Measurements from ENCODE around the gene SLCO4A1. TPM values are rescaled to one million over a fixed set of nuclear protein-coding genes. Genes with fewer than 3 reads are reported as not detected.

SLCO4A1 gene
- total and polyA plus RNA-seq, 2 of the 4 experiments (the other 2 are of a cell fraction) = 0.72 to 1.1 TPM

DNA sequence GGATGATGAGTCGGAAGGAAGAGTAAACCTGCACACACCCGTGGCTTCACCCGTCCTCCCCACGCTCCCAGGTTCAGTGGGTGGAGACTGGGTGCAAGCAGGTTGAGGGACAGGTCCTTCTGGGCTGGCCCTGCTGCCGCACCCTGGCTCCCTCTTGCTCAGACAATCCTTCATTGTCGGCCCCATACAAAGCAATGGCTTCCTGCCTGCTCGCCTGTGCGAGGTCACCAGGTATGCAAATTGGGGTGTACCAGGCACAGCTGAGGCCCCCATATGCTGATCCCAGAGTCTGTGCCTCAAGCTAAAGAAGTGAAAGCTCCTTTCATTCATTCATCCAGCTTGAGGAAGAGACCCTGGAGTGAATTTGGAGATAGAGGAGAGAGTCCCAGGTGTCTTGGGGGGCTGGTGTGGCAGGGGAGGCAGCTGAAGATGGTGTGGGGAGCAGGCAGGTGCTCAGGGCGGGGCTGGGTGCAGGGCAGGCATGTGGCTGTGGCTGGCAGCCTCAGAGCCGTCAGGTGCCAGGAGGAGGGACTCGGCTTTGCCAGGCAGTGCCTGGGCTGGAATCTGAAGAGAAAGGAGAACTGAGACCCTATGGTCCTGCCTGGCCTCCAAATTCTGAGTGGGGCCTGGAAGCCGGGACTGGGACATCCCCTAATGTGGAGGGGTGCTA, 4.7 kb downstream of the SLCO4A1 start:
- Histone ChIP-seq H3K9ac (ENCODE audit: low read depth, low read length) (no peak overlapping the region), H3K27ac (ENCODE audit: insufficient read depth, low read length) (no peak overlapping the region), H4K5ac (ENCODE audit: low read depth, low read length) (no peak overlapping the region), H3K9me1 (ENCODE audit: insufficient read depth, low read length) (peaks cover 3% of the 10 kb centered on the region; the same call in 1 of the 2 replicates), H3K18ac (ENCODE audit: low read depth, low read length) (no peak overlapping the region), H2BK15ac (ENCODE audit: low read depth, low read length) (no peak overlapping the region), H3K36me3 (ENCODE audit: control insufficient read depth, insufficient read depth, low read length) (no peaks in the 10 kb centered on the region), H2AK9ac (replicated peaks; ENCODE audit: low read depth, low read length, poor library complexity) (no peak overlapping the region), H2BK120ac (ENCODE audit: low read depth, low read length) (no peak overlapping the region), H2AK5ac (ENCODE audit: low read depth, low read length) (no peak overlapping the region), H3K14ac (replicated peaks; ENCODE audit: low read depth, low read length) (no peak overlapping the region), H4K91ac (ENCODE audit: insufficient read depth, low read depth, low read length) (no peak overlapping the region), H3K4ac (ENCODE audit: low read depth, low read length) (no peak overlapping the region), H3K23ac (ENCODE audit: low read depth, low read length) (no peak overlapping the region), H3K56ac (ENCODE audit: extremely low read depth, insufficient read depth, low read length) (no peak overlapping the region), H2BK20ac (ENCODE audit: low read depth, low read length) (no peak overlapping the region), H3K79me1 (ENCODE audit: low read depth in 1 of 2, low read length in 2 of 2) (no peaks in the 10 kb centered on the region), H3K4me3 (ENCODE audit: insufficient read depth, low read depth, low read length) (no peak overlapping the region), H2BK5ac (ENCODE audit: low read depth, low read length, poor library complexity, severe bottlenecking) (no peak overlapping the region), H3K9me3 (ENCODE audit: control insufficient read depth, insufficient read depth, low read length) (no peaks in the 10 kb centered on the region), H3K4me2 (ENCODE audit: low read depth, low read length) (no peak overlapping the region), H4K20me1 (ENCODE audit: insufficient read depth, low read length) (no peaks in the 10 kb centered on the region), H2AFZ (replicated peaks; ENCODE audit: low read length, poor library complexity) (no peak overlapping the region), H3K27me3 (ENCODE audit: control insufficient read depth, insufficient read depth, low read length) (peaks cover 13% of the 10 kb centered on the region), H4K8ac (ENCODE audit: low read depth in 2 of 2, low read length in 2 of 2) (no peak overlapping the region), H3K4me1 (ENCODE audit: control insufficient read depth, insufficient read depth, low read length) (peaks cover 6% of the 10 kb centered on the region; the same call in 1 of the 2 replicates)
- WGBS, 2 experiments (ENCODE audit: extremely low coverage in 2 of 2, insufficient read length in 1 of 2) = 89% methylated on average over 5 of the region's 12 CpGs; no CpG with 5 or more reads in 1 of the 2 experiments
- dilution Hi-C loops (cut with HindIII; ENCODE audit: low sequenced_read_pairs, unreplicated experiment) = no loop called here
- intact Hi-C loops (cut with micrococcal nuclease) = no loop called here
- ChIA-PET POLR2A (ENCODE audit: unreplicated experiment) (no interaction called here), CTCF (no interaction called here)
- ATAC-seq (ENCODE audit: low read depth) (no peak), DNase-seq (no peak)
- in situ Hi-C loops (cut with MboI; ENCODE audit: low sequenced_read_pairs) = no loop called here
- no TSS peak for BruUV-seq (replicated peaks)
- TF ChIP-seq MAFK (IDR thresholded peaks at IDR 0.05; ENCODE audit: low read depth, low read length) = no peak

Data from IMR-90 (cell line).